ENCODE measurements around the gene CACNA1B. TPM values are rescaled to one million over a fixed set of nuclear protein-coding genes. Genes with fewer than 3 reads are reported as not detected.

CACNA1B gene
- total RNA-seq, 1 experiment from 2014 or later = 7.8 TPM

DNA sequence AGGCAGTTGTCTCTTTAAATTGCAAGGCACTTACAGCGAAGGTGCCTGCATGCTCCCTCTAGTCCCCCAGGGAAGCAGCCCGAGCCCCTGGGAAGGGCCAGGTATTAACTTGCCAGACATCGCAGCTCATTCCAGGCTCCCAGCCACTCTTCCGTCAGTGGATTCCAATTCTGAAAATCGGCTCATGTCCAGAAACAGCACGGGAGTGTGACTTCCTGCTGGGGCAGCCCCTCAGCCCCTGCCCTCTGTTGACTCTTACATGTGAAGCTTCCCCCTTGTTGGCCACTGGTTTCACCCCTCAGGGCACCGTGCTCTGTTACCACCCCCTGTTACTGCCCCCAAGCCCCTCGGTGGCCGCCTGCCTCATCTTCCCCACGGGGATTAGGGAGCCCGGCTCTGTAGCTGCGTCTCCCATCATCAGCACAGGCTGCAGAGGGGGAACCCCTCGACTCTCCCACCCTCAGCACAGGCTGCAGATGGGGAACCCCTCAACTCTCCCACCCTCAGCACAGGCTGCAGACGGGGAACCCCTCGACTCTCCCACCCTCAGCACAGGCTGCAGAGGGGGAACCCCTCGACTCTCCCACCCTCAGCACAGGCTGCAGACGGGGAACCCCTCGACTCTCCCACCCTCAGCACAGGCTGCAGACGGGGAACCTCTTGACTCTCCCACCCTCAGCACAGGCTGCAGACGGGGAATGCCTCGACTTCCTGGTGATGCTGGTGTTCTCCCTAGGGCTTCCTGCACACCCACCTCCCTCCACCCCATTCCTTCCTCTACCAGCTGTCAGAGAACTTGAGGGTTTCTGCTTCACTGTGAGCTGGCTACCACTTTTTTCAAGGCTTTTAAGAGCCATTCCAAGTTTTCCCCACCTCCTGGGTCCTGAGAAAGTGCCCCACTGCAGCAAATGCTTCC, 11.1 kb upstream of the CACNA1B start:
- no CpG with 5 or more reads among the region's 21 CpGs for WGBS (ENCODE audit: extremely low coverage, insufficient read length, low lambda C conversion rate)
- no peak overlapping the region for H3K4me3 Mint-ChIP-seq

More for the DNA sequence above, 11.1 kb upstream of the CACNA1B start:
- Mint-ChIP-seq H3K9me3 (peaks cover 6% of the 10 kb centered on the region in 2 experiments; a peak in 2 of 5 replicates), H3K4me1 (no peaks in the 10 kb centered on the region), H3K36me3 (ENCODE audit: insufficient read depth in 1 of 3, low read depth in 3 of 3) (peaks cover 0 to 2% (median 0%) of the 10 kb centered on the region in 3 experiments; a peak in 1 of 7 replicates), H3K27ac (no peak overlapping the region; a peak in 1 of 7 replicates), H3K27me3 (ENCODE audit: low read depth) (peaks cover 6% of the 10 kb centered on the region)
- Histone ChIP-seq H3K79me1 (ENCODE audit: insufficient read depth, low read depth, low read length, poor library complexity, severe bottlenecking) (no peaks in the 10 kb centered on the region), H3K27me3 (ENCODE audit: insufficient read depth, low read length) (no peaks in the 10 kb centered on the region), H3K27ac (ENCODE audit: insufficient read length, low read depth, low read length) (no peak overlapping the region), H2AK5ac (ENCODE audit: insufficient read length, low read length) (no peak overlapping the region), H2AFZ (ENCODE audit: low read length) (no peak overlapping the region), H2BK15ac (ENCODE audit: low read depth, low read length) (no peak overlapping the region), H3K9me3 (ENCODE audit: control insufficient read depth, low read depth, low read length) (no peaks in the 10 kb centered on the region), H3K9ac (ENCODE audit: extremely low read depth, insufficient read length, low read length) (no peak overlapping the region), H2BK5ac (ENCODE audit: insufficient read length, low read length) (no peak overlapping the region), H4K5ac (ENCODE audit: insufficient read length, low read depth, low read length) (no peak overlapping the region), H4K91ac (ENCODE audit: insufficient read length, low read depth, low read length) (no peak overlapping the region), H2BK120ac (ENCODE audit: low read depth, low read length, poor library complexity, severe bottlenecking) (no peak overlapping the region), H2BK12ac (ENCODE audit: insufficient read length, low read depth, low read length) (no peak overlapping the region), H3K23ac (ENCODE audit: insufficient read length, low read depth, low read length) (no peak overlapping the region), H3K18ac (ENCODE audit: insufficient read length, low read depth, low read length) (no peak overlapping the region), H3T11ph (ENCODE audit: low read length) (no peak overlapping the region), H3K4ac (ENCODE audit: low read depth, low read length) (no peak overlapping the region), H3K4me1 (ENCODE audit: insufficient read depth, low read length) (no peaks in the 10 kb centered on the region), H2BK20ac (ENCODE audit: low read depth, low read length, poor library complexity, severe bottlenecking) (no peak overlapping the region), H4K8ac (replicated peaks; ENCODE audit: insufficient read length, low read depth, low read length) (no peak overlapping the region), H3K56ac (ENCODE audit: insufficient read length, low read depth, low read length) (no peak overlapping the region), H4K20me1 (ENCODE audit: control insufficient read depth, insufficient read depth, insufficient read length) (no peaks in the 10 kb centered on the region), H3K14ac (ENCODE audit: insufficient read depth, low read length) (no peak overlapping the region; the same call in 1 of the 2 replicates), H3K23me2 (ENCODE audit: insufficient read length, low read depth, low read length, poor library complexity, severe bottlenecking) (no peaks in the 10 kb centered on the region), H3K79me2 (ENCODE audit: insufficient read depth, low read length) (no peaks in the 10 kb centered on the region), H3K4me2 (ENCODE audit: insufficient read depth, insufficient read length, low read length) (no peak overlapping the region)
- TF ChIP-seq, protein P1, sequence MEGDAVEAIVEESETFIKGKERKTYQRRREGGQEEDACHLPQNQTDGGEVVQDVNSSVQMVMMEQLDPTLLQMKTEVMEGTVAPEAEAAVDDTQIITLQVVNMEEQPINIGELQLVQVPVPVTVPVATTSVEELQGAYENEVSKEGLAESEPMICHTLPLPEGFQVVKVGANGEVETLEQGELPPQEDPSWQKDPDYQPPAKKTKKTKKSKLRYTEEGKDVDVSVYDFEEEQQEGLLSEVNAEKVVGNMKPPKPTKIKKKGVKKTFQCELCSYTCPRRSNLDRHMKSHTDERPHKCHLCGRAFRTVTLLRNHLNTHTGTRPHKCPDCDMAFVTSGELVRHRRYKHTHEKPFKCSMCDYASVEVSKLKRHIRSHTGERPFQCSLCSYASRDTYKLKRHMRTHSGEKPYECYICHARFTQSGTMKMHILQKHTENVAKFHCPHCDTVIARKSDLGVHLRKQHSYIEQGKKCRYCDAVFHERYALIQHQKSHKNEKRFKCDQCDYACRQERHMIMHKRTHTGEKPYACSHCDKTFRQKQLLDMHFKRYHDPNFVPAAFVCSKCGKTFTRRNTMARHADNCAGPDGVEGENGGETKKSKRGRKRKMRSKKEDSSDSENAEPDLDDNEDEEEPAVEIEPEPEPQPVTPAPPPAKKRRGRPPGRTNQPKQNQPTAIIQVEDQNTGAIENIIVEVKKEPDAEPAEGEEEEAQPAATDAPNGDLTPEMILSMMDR (conservative IDR thresholded peaks at IDR 0.05) = no peak
- DNase-seq = no peak
